CD4-positive, alpha-beta T cell (primary cell): ENCODE measurements around the gene ARHGAP26. TPM values are rescaled to one million over a fixed set of nuclear protein-coding genes. Genes with fewer than 3 reads are reported as not detected.

Experiments
- ATAC-seq: fragments of 200-7000 bp; cut with Tn5 transposase; one replicate; pipeline ENCODE4 v1.10.0; 2022; ENCODE audit warnings: mild to moderate bottlenecking; ENCODE audit not compliant: poor library complexity
- CTCF ChIA-PET: fragments of 350-600 bp; sonication (Branson Sonifier 250); formaldehyde crosslinking; loops from one replicate; lab custom pipeline; 2021; ENCODE audit warnings: antibody characterized with exemption, inconsistent platforms; lab: Charles Lee
- POLR2A ChIA-PET: fragments of 350-600 bp; sonication (Branson Sonifier 250); formaldehyde crosslinking; loops from one replicate; lab custom pipeline; 2021; ENCODE audit warnings: antibody characterized with exemption, inconsistent platforms; lab: Charles Lee
- DNase-seq, 14 experiments: peaks; one replicate each; pipeline ENCODE4 v3.0.0-alpha.2; 2013 to 2020; ENCODE audit warnings: mixed read lengths in 2 of 14
- H3K27ac ChIP-seq, 2 donors: one replicate each; pipeline versions ENCODE4 v1.5.1 to v1.7.0; 2013; ENCODE audit warnings: low read length in 2 of 2, low read depth in 1 of 2, mild to moderate bottlenecking in 1 of 2
- H3K27me3 ChIP-seq, 2 experiments: 1 replicate in 1 of 2; 2 replicates in 1 of 2; pipeline versions ENCODE4 v1.6.1 to v1.7.0; 2013; ENCODE audit warnings: low read length in 2 of 2, control low read depth in 1 of 2, mild to moderate bottlenecking in 1 of 2, moderate library complexity in 1 of 2; ENCODE audit not compliant: insufficient read depth in 2 of 2, control insufficient read depth in 1 of 2
- H3K36me3 ChIP-seq: one replicate; pipeline ENCODE4 v1.6.1; 2013; ENCODE audit warnings: low read length, control low read depth; ENCODE audit not compliant: insufficient read depth
- H3K4me1 ChIP-seq: one replicate; pipeline ENCODE4 v1.6.1; 2013; ENCODE audit warnings: low read length, control low read depth; ENCODE audit not compliant: insufficient read depth
- H3K4me3 ChIP-seq: one replicate; pipeline ENCODE4 v1.5.1; 2013; ENCODE audit warnings: mild to moderate bottlenecking, low read length, moderate library complexity
- H3K9me3 ChIP-seq, 2 experiments: 1 replicate in 1 of 2; 2 replicates in 1 of 2; pipeline versions ENCODE4 v1.6.1 to v1.7.0; 2013; ENCODE audit warnings: low read length in 2 of 2, mild to moderate bottlenecking in 2 of 2, control low read depth in 1 of 2, moderate library complexity in 1 of 2; ENCODE audit not compliant: control insufficient read depth in 1 of 2, insufficient read depth in 1 of 2
- H3K27ac Mint-ChIP-seq: one replicate; pipeline ENCODE4 v1.8.0; 2020; ENCODE audit warnings: mixed read lengths
- H3K27me3 Mint-ChIP-seq: one replicate; pipeline ENCODE4 v1.8.0; 2021; ENCODE audit warnings: mixed read lengths
- H3K36me3 Mint-ChIP-seq: one replicate; pipeline ENCODE4 v1.8.0; 2021; ENCODE audit warnings: low read depth, mixed read lengths
- H3K4me1 Mint-ChIP-seq: one replicate; pipeline ENCODE4 v1.8.0; 2021; ENCODE audit warnings: low read depth, mixed read lengths
- H3K4me3 Mint-ChIP-seq: one replicate; pipeline ENCODE4 v1.8.0; 2020; ENCODE audit warnings: mild to moderate bottlenecking, mixed read lengths
- H3K9me3 Mint-ChIP-seq: one replicate; pipeline ENCODE4 v1.8.0; 2020; ENCODE audit warnings: mixed read lengths
- CTCF ChIP-seq: fragments of 200-600 bp; IDR thresholded peaks from one replicate; pipeline ENCODE4 v1.8.0; 2022; ENCODE audit warnings: antibody characterized with exemption, mild to moderate bottlenecking
- intact Hi-C, 2 experiments: fragments of 100-400 bp; cut with DNase I in 1 of 2; cut with micrococcal nuclease in 1 of 2; formaldehyde crosslinking; loops; one replicate each; pipeline versions ENCODE4 v1.15.1 to v1.9.0; 2023 to 2025; cut with DNase I, micrococcal nuclease
- total RNA-seq, 174 experiments: library from RNA in 2 of 174; stranded (reverse) in 2 of 174; gene quantifications; one replicate each; pipeline ENCODE4 v1.2.3 and lab custom pipeline; 2021 to 2026

ARHGAP26 gene
- total RNA-seq, 2 experiments from 2014 or later, result 24.9 to 27.3 TPM

GRCh38 chr5:142911170-142911569 is 141.0 kb downstream of the ARHGAP26 start:
- no peak for TF ChIP-seq CTCF
- Histone ChIP-seq H3K36me3 (peaks cover 56% of the 10 kb centered on the region), H3K4me3 (no peak overlapping the region), H3K27ac (no peak overlapping the region), H3K9me3 (no peaks in the 10 kb centered on the region), H3K27me3 (no peaks in the 10 kb centered on the region), H3K4me1 (no peaks in the 10 kb centered on the region)
- H3K9me3 Mint-ChIP-seq, result no peaks in the 10 kb centered on the region
- H3K27ac Mint-ChIP-seq, result no peak overlapping the region
- H3K27me3 Mint-ChIP-seq, result no peaks in the 10 kb centered on the region
- ChIA-PET POLR2A (no interaction called here), CTCF (no interaction called here)
- no peaks in the 10 kb centered on the region for H3K4me1 Mint-ChIP-seq
- DNase-seq, result no peak
- peaks cover 87% of the 10 kb centered on the region for H3K36me3 Mint-ChIP-seq
- no peak overlapping the region for H3K4me3 Mint-ChIP-seq
- intact Hi-C loops, result no loop called here
- no peak for ATAC-seq

- DNase-seq (no peak), ATAC-seq (no peak)
- Histone ChIP-seq H3K9me3 (no peaks in the 10 kb centered on the region), H3K4me1 (no peaks in the 10 kb centered on the region), H3K27ac (no peak overlapping the region), H3K4me3 (no peak overlapping the region), H3K27me3 (no peaks in the 10 kb centered on the region), H3K36me3 (peaks cover 54% of the 10 kb centered on the region)
- Mint-ChIP-seq H3K36me3 (peaks cover 86% of the 10 kb centered on the region), H3K27ac (no peak overlapping the region), H3K27me3 (no peaks in the 10 kb centered on the region), H3K4me3 (no peak overlapping the region), H3K4me1 (no peaks in the 10 kb centered on the region), H3K9me3 (no peaks in the 10 kb centered on the region)
- ChIA-PET CTCF (no interaction called here), POLR2A (no interaction called here)
- intact Hi-C loops, result no loop called here
- TF ChIP-seq CTCF, result no peak
These were observed 141.6 kb downstream of the ARHGAP26 start for GRCh38 chr5:142911775-142912174.

DNA sequence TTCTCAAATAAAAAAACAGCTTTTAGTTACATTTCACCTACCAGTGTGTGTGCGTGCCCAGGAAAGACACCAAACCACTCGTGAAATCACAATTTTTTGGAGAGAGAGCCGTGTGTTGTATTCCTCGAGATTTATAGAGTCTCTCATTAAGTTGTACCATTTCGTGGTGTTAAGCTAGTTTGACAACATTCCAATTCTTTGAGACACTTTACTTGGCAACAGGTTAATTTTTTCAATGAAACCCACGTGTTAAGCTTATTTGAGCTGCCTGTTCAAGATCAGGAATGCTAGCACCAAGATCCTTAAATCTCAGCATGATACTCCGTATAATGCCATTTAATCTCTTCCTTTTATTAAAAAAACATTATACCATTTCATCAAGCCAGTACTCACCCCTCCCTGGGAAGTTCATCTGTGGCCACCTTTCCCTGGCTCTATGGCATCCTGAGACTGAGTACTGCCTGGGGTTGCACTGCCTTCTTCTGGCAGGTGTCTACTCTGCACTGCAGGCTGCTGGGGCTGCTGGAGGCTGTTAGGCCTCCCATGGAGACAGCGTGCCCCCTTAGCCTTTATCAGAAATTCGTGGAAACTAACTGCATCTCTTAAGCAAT is 143.7 kb downstream of the ARHGAP26 start:
- ATAC-seq (no peak), DNase-seq (no peak)
- Histone ChIP-seq H3K27ac (no peak overlapping the region), H3K36me3 (peaks cover 38% of the 10 kb centered on the region), H3K27me3 (no peaks in the 10 kb centered on the region), H3K4me3 (no peak overlapping the region), H3K9me3 (no peaks in the 10 kb centered on the region), H3K4me1 (no peaks in the 10 kb centered on the region)
- Mint-ChIP-seq H3K27ac (no peak overlapping the region), H3K4me1 (no peaks in the 10 kb centered on the region), H3K36me3 (peaks cover 77% of the 10 kb centered on the region), H3K27me3 (no peaks in the 10 kb centered on the region), H3K4me3 (no peak overlapping the region), H3K9me3 (no peaks in the 10 kb centered on the region)
- intact Hi-C loops, result no loop called here
- no peak for TF ChIP-seq CTCF
- CTCF ChIA-PET, result interaction anchor here (1.2 kb wide), 1 partner anchor 201 kb away, joined by 4 read pairs; no protein-coding TSS in a partner anchor
- POLR2A ChIA-PET, result no interaction called here
